Measurements from ENCODE around the gene ATP6AP2. TPM values are rescaled to one million over a fixed set of nuclear protein-coding genes. Genes with fewer than 3 reads are reported as not detected.

ATP6AP2 gene
- total and polyA plus RNA-seq, 2 donors (not counting 1 experiment from before 2014, with no cell fraction given), result 29.0 to 53.3 TPM

- Histone ChIP-seq H3K9ac (ENCODE audit: low read length) (no peak within 1 kb of the TSS), H3K27me3 (replicated peaks in 1 of 4; ENCODE audit: control extremely low read depth in 1 of 4, control insufficient read depth in 3 of 4, insufficient read depth in 4 of 4, low read length in 3 of 4) (no peaks in the 10 kb centered on the region), H3K27ac (ENCODE audit: low read length in 2 of 2) (no peak within 1 kb of the TSS), H3K4me2 (replicated peaks; ENCODE audit: low read depth, low read length, poor library complexity, severe bottlenecking) (no peak within 1 kb of the TSS), H3K9me3 (ENCODE audit: control extremely low read depth in 1 of 3, control insufficient read depth in 2 of 3, insufficient read depth in 1 of 3, low read length in 2 of 3) (peaks cover 0 to 8% (median 0%) of the 10 kb centered on the region in 3 donors), H3K36me3 (replicated peaks in 1 of 2; ENCODE audit: control extremely low read depth in 1 of 2, control insufficient read depth in 1 of 2, extremely low read depth in 1 of 2, insufficient read depth in 2 of 2, low read length in 1 of 2) (peaks cover 0 to 4% of the 10 kb centered on the region in 2 experiments), H3K4me1 (ENCODE audit: control insufficient read depth in 2 of 2, insufficient read depth in 2 of 2, low read length in 2 of 2) (no peaks in the 10 kb centered on the region), H3K4me3 (ENCODE audit: control extremely low read depth in 1 of 5, extremely low read depth in 1 of 5, insufficient read depth in 1 of 5, low read depth in 2 of 5, low read length in 4 of 5) (no peak within 1 kb of the TSS), H2AFZ (ENCODE audit: insufficient read depth, low read depth, low read length, poor library complexity, severe bottlenecking) (no peak within 1 kb of the TSS), H3K79me2 (ENCODE audit: control insufficient read depth, insufficient read depth, low read length) (no peaks in the 10 kb centered on the region), H4K20me1 (ENCODE audit: control insufficient read depth, insufficient read depth, low read length, poor library complexity, severe bottlenecking) (no peaks in the 10 kb centered on the region)
- no peaks in the 10 kb centered on the region for H3K9me3 Mint-ChIP-seq (ENCODE audit: insufficient read depth)
- CTCF ChIA-PET, result no interaction called here
- H3K4me1 Mint-ChIP-seq, result no peaks in the 10 kb centered on the region
- TF ChIP-seq CTCF (IDR thresholded peaks at IDR 0.05) (no peak), EZH2 (IDR thresholded peaks at IDR 0.05; ENCODE audit: borderline replicate concordance, insufficient read depth, low read depth, low read length, poor library complexity, severe bottlenecking) (no peak)
- no peaks in the 10 kb centered on the region for H3K27me3 Mint-ChIP-seq
- DNase-seq (no peak), ATAC-seq (ENCODE audit: low read depth) (no peak)
- intact Hi-C loops (cut with micrococcal nuclease), result no loop called here
- WGBS (ENCODE audit: insufficient coverage), result 95% methylated on average over 38 of the region's 38 CpGs
- H3K27ac Mint-ChIP-seq, result no peak within 1 kb of the TSS
- H3K4me3 Mint-ChIP-seq, result no peak within 1 kb of the TSS
- POLR2A ChIA-PET, result no interaction called here
Observed at GRCh38 chrX:40623139-40623536, 42.4 kb downstream of the ATP6AP2 start, which contains the start of gene MPC1L. TSS of gene MPC1L (plus strand) at chrX:40623428. CDS start at chrX:40623566, 138 bp downstream.

- H3K27ac ChIP-seq (ENCODE audit: low read length in 2 of 2), result no peak overlapping the region
- Mint-ChIP-seq H3K4me3 (no peak overlapping the region), H3K27me3 (no peaks in the 10 kb centered on the region), H3K27ac (no peak overlapping the region), H3K4me1 (no peaks in the 10 kb centered on the region), H3K9me3 (ENCODE audit: insufficient read depth) (no peaks in the 10 kb centered on the region)
- H3K4me3 ChIP-seq (ENCODE audit: control extremely low read depth in 1 of 5, extremely low read depth in 1 of 5, insufficient read depth in 1 of 5, low read depth in 2 of 5, low read length in 4 of 5), result no peak overlapping the region
- H3K9me3 ChIP-seq (ENCODE audit: control extremely low read depth in 1 of 3, control insufficient read depth in 2 of 3, insufficient read depth in 1 of 3, low read length in 2 of 3), result peaks cover 0 to 8% (median 0%) of the 10 kb centered on the region in 3 donors
- DNase-seq (no peak), ATAC-seq (ENCODE audit: low read depth) (no peak)
- H3K79me2 ChIP-seq (ENCODE audit: control insufficient read depth, insufficient read depth, low read length), result no peaks in the 10 kb centered on the region
- CTCF ChIA-PET, result no interaction called here
- H3K9ac ChIP-seq (ENCODE audit: low read length), result no peak overlapping the region
- peaks cover 0 to 8% of the 10 kb centered on the region in 2 experiments for H3K36me3 ChIP-seq (replicated peaks in 1 of 2; ENCODE audit: control extremely low read depth in 1 of 2, control insufficient read depth in 1 of 2, extremely low read depth in 1 of 2, insufficient read depth in 2 of 2, low read length in 1 of 2)
- TF ChIP-seq CTCF (IDR thresholded peaks at IDR 0.05), result no peak
- no peak for TF ChIP-seq EZH2 (IDR thresholded peaks at IDR 0.05; ENCODE audit: borderline replicate concordance, insufficient read depth, low read depth, low read length, poor library complexity, severe bottlenecking)
- no peaks in the 10 kb centered on the region for H3K4me1 ChIP-seq (ENCODE audit: control insufficient read depth in 2 of 2, insufficient read depth in 2 of 2, low read length in 2 of 2)
- no peak overlapping the region for H3K4me2 ChIP-seq (replicated peaks; ENCODE audit: low read depth, low read length, poor library complexity, severe bottlenecking)
- 97% methylated on average over 18 of the region's 32 CpGs for WGBS (ENCODE audit: insufficient coverage)
- no peaks in the 10 kb centered on the region for H3K27me3 ChIP-seq (replicated peaks in 1 of 4; ENCODE audit: control extremely low read depth in 1 of 4, control insufficient read depth in 3 of 4, insufficient read depth in 4 of 4, low read length in 3 of 4)
- POLR2A ChIA-PET, result no interaction called here
- no peak overlapping the region for H2AFZ ChIP-seq (ENCODE audit: insufficient read depth, low read depth, low read length, poor library complexity, severe bottlenecking)
- intact Hi-C loops (cut with micrococcal nuclease), result no loop called here
- H4K20me1 ChIP-seq (ENCODE audit: control insufficient read depth, insufficient read depth, low read length, poor library complexity, severe bottlenecking), result no peaks in the 10 kb centered on the region
Observed at GRCh38 chrX:40623665-40624064, 42.9 kb downstream of the ATP6AP2 start.

All from B cell (primary cell).